ENCODE results near the gene CASP7. TPM values are rescaled to one million over a fixed set of nuclear protein-coding genes. Genes with fewer than 3 reads are reported as not detected.

CASP7 gene
- total and polyA plus RNA-seq, 9 donors = 11.3 to 22.0 (median 15.2) TPM

DNA sequence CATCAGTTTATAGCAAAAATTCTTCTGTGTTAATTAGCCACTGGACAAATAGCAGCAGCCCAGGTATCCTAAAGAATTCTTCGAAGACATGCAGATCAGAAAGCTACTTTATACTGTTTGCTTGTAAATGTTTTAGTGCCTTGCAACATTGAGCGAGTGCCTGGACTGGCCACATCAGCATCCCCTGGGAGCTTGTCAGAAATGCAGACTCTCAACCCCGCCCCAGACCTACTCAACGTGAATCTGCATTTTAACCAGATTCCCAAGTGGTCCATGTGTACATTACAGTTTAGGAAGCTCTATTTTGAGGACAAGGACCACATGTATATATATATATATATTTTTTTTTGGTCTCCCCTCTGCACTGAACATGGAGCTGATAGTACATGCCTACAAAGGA is 53.3 kb downstream of the CASP7 start:
- 70% methylated on average over 2 of the region's 4 CpGs for WGBS (ENCODE audit: insufficient coverage)
- no peak for DNase-seq
- Histone ChIP-seq H3K27ac (ENCODE audit: low read length) (no peak overlapping the region), H3K36me3 (ENCODE audit: control insufficient read depth, insufficient read depth, low read length) (peaks cover 15% of the 10 kb centered on the region), H3K27me3 (ENCODE audit: control insufficient read depth, insufficient read depth, low read length) (no peaks in the 10 kb centered on the region), H3K4me1 (ENCODE audit: control insufficient read depth, insufficient read depth, low read length) (no peaks in the 10 kb centered on the region), H3K4me3 (ENCODE audit: low read length) (no peak overlapping the region), H3K9me3 (replicated peaks; ENCODE audit: control insufficient read depth, low read depth, low read length) (no peaks in the 10 kb centered on the region)

DNA sequence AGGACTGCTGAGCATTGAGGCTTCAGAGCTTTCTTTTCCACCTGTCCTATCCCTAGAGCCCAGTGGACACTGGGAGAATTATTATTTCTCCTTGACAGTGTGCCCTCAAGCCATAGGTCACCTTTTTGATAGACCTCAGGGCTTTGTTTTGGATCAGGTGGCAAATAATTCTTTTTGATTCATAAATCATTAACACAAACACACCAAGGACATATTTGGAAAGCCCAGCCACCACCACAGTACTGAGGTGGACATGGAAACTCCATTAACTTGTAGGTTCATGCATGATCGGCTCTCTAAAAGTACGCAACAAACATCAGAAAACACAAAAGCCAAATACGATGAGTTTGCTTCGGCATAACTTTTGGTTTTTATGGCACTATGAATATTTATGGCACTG is 53.9 kb downstream of the CASP7 start:
- no CpG with 5 or more reads among the region's 4 CpGs for WGBS (ENCODE audit: insufficient coverage)
- peaks cover 13% of the 10 kb centered on the region for H3K36me3 ChIP-seq (ENCODE audit: control insufficient read depth, insufficient read depth, low read length)

GRCh38 chr10:113735913-113736312 is 56.2 kb downstream of the CASP7 start:
- Histone ChIP-seq H3K4me1 (ENCODE audit: control insufficient read depth, insufficient read depth, low read length) (no peaks in the 10 kb centered on the region), H3K9me3 (replicated peaks; ENCODE audit: control insufficient read depth, low read depth, low read length) (no peaks in the 10 kb centered on the region), H3K4me3 (ENCODE audit: low read length) (no peak overlapping the region), H3K36me3 (ENCODE audit: control insufficient read depth, insufficient read depth, low read length) (peaks cover 2% of the 10 kb centered on the region), H3K27ac (ENCODE audit: low read length) (no peak overlapping the region), H3K27me3 (ENCODE audit: control insufficient read depth, insufficient read depth, low read length) (no peaks in the 10 kb centered on the region)
- 36% methylated on average over 2 of the region's 2 CpGs for WGBS (ENCODE audit: insufficient coverage)
- no peak for DNase-seq

More for the DNA sequence above, 53.9 kb downstream of the CASP7 start:
- H3K4me1 ChIP-seq (ENCODE audit: control insufficient read depth, insufficient read depth, low read length) = no peaks in the 10 kb centered on the region
- no peak for DNase-seq
- H3K4me3 ChIP-seq (ENCODE audit: low read length) = no peak overlapping the region
- H3K27ac ChIP-seq (ENCODE audit: low read length) = no peak overlapping the region
- no peaks in the 10 kb centered on the region for H3K27me3 ChIP-seq (ENCODE audit: control insufficient read depth, insufficient read depth, low read length)
- no peaks in the 10 kb centered on the region for H3K9me3 ChIP-seq (replicated peaks; ENCODE audit: control insufficient read depth, low read depth, low read length)

GRCh38 chr10:113736576-113736975 is 56.9 kb downstream of the CASP7 start:
- no peak for DNase-seq
- no peak overlapping the region for H3K27ac ChIP-seq (ENCODE audit: low read length)
- no peak overlapping the region for H3K4me3 ChIP-seq (ENCODE audit: low read length)
- WGBS (ENCODE audit: insufficient coverage) = no CpG with 5 or more reads among the region's 1 CpG
- H3K27me3 ChIP-seq (ENCODE audit: control insufficient read depth, insufficient read depth, low read length) = no peaks in the 10 kb centered on the region
- peaks cover 2% of the 10 kb centered on the region for H3K36me3 ChIP-seq (ENCODE audit: control insufficient read depth, insufficient read depth, low read length)
- no peaks in the 10 kb centered on the region for H3K9me3 ChIP-seq (replicated peaks; ENCODE audit: control insufficient read depth, low read depth, low read length)
- H3K4me1 ChIP-seq (ENCODE audit: control insufficient read depth, insufficient read depth, low read length) = no peaks in the 10 kb centered on the region

DNA sequence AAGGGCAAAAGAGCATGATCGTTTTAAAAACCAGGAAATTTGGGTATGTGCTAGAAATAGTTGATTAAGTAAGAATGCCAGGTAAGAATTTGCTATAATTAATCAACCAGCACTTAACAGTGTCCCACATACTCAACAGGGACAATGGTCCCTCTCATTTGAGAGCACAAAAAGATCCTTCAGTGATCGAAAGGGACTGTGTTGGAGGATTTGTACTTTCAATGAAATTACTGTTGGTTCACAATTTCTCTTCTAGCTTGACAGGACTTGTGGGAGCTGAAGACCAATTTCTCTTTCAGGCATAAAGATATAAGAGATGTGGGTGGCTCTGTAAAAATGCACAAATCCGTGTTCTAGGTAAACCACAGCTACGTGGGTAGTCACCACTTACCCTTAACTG is 59.3 kb downstream of the CASP7 start:
- Histone ChIP-seq H3K27ac (ENCODE audit: low read length) (no peak overlapping the region), H3K36me3 (ENCODE audit: control insufficient read depth, insufficient read depth, low read length) (no peaks in the 10 kb centered on the region), H3K9me3 (replicated peaks; ENCODE audit: control insufficient read depth, low read depth, low read length) (no peaks in the 10 kb centered on the region), H3K4me3 (ENCODE audit: low read length) (no peak overlapping the region), H3K4me1 (ENCODE audit: control insufficient read depth, insufficient read depth, low read length) (no peaks in the 10 kb centered on the region), H3K27me3 (ENCODE audit: control insufficient read depth, insufficient read depth, low read length) (peaks cover 4% of the 10 kb centered on the region)
- WGBS (ENCODE audit: insufficient coverage) = no CpG with 5 or more reads among the region's 4 CpGs
- DNase-seq = no peak

DNA sequence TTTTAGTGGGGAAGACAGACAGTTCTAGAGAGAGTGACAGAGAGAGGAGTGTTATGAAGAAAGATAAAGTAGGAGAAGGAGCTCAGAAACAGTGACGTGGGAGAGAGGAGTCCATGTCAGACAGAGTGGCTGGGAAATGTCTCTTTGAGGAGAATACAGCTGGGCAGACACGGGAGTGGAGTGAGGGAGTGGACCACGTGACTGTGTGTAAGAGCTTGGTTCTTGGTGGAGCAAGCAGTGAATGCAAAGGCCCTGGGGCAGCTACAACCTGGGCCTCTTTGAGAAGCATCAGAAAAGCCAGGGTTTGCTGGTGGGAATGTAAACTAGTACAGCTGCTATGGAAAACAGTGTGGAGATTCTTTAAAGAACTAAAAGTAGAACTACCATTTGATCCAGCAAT is 59.9 kb downstream of the CASP7 start:
- no peak overlapping the region for H3K4me3 ChIP-seq (ENCODE audit: low read length)
- H3K4me1 ChIP-seq (ENCODE audit: control insufficient read depth, insufficient read depth, low read length) = no peaks in the 10 kb centered on the region
- H3K27ac ChIP-seq (ENCODE audit: low read length) = no peak overlapping the region
- no peak for DNase-seq
- 77% methylated on average over 3 of the region's 3 CpGs for WGBS (ENCODE audit: insufficient coverage)
- H3K36me3 ChIP-seq (ENCODE audit: control insufficient read depth, insufficient read depth, low read length) = no peaks in the 10 kb centered on the region
- H3K9me3 ChIP-seq (replicated peaks; ENCODE audit: control insufficient read depth, low read depth, low read length) = no peaks in the 10 kb centered on the region
- peaks cover 4% of the 10 kb centered on the region for H3K27me3 ChIP-seq (ENCODE audit: control insufficient read depth, insufficient read depth, low read length)

- Histone ChIP-seq H3K4me3 (ENCODE audit: low read length) (no peak overlapping the region), H3K4me1 (ENCODE audit: control insufficient read depth, insufficient read depth, low read length) (no peaks in the 10 kb centered on the region), H3K9me3 (replicated peaks; ENCODE audit: control insufficient read depth, low read depth, low read length) (no peaks in the 10 kb centered on the region), H3K27me3 (ENCODE audit: control insufficient read depth, insufficient read depth, low read length) (peaks cover 4% of the 10 kb centered on the region), H3K36me3 (ENCODE audit: control insufficient read depth, insufficient read depth, low read length) (no peaks in the 10 kb centered on the region), H3K27ac (ENCODE audit: low read length) (no peak overlapping the region)
- no CpG with 5 or more reads among the region's 3 CpGs for WGBS (ENCODE audit: insufficient coverage)
- DNase-seq = no peak
Observed at GRCh38 chr10:113740850-113741249, 61.1 kb downstream of the CASP7 start.

GRCh38 chr10:113742466-113742865 is 62.8 kb downstream of the CASP7 start:
- H3K27me3 ChIP-seq (ENCODE audit: control insufficient read depth, insufficient read depth, low read length) = peaks cover 4% of the 10 kb centered on the region
- H3K4me1 ChIP-seq (ENCODE audit: control insufficient read depth, insufficient read depth, low read length) = no peaks in the 10 kb centered on the region
- H3K36me3 ChIP-seq (ENCODE audit: control insufficient read depth, insufficient read depth, low read length) = no peaks in the 10 kb centered on the region
- no peak for DNase-seq
- H3K4me3 ChIP-seq (ENCODE audit: low read length) = no peak overlapping the region
- WGBS (ENCODE audit: insufficient coverage) = 40% methylated on average over 1 of the region's 2 CpGs
- H3K27ac ChIP-seq (ENCODE audit: low read length) = no peak overlapping the region
- H3K9me3 ChIP-seq (replicated peaks; ENCODE audit: control insufficient read depth, low read depth, low read length) = no peaks in the 10 kb centered on the region

DNA sequence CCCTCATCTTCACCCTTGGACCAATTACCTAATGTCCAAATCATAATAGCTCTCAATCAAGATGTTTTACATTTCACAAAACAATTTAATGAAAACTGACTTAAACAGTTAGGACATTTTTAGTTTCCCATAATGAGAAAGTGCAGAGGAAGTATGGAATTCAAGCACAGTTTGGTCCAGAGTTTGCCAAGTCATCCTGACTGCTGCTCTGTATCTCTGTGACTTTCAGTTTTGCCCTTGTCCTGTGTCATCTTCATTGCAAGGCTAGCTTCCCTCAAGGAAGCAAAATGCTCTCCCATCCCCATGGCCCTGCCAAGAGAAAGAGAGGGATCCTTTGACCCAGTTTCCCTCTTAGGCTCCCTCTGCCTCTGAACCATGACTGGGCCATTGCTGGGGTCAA is 63.9 kb downstream of the CASP7 start:
- no peak overlapping the region for H3K27ac ChIP-seq (ENCODE audit: low read length)
- no peaks in the 10 kb centered on the region for H3K4me1 ChIP-seq (ENCODE audit: control insufficient read depth, insufficient read depth, low read length)
- DNase-seq = no peak
- no peaks in the 10 kb centered on the region for H3K9me3 ChIP-seq (replicated peaks; ENCODE audit: control insufficient read depth, low read depth, low read length)
- H3K4me3 ChIP-seq (ENCODE audit: low read length) = no peak overlapping the region
- H3K36me3 ChIP-seq (ENCODE audit: control insufficient read depth, insufficient read depth, low read length) = no peaks in the 10 kb centered on the region
- H3K27me3 ChIP-seq (ENCODE audit: control insufficient read depth, insufficient read depth, low read length) = peaks cover 4% of the 10 kb centered on the region

DNA sequence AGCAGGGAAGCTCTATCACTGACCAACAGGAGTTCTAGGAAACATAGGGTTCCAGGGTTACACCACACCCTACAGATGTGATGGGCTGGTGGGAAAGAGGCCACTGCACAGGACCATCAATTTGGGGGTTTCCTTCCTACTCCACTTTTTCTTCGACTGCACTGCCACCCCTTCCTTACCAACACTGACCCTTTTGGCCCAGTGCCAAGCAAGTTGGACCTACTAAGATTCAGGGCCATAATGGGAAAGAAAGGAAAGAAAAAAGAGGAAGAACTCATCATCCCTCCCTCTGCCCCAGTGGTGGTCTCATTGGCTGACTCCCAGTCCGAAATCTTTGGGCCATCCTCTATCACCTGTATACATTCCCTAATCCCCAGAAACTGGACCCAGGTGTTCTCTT is 65.7 kb downstream of the CASP7 start:
- WGBS (ENCODE audit: insufficient coverage) = no CpG with 5 or more reads among the region's 2 CpGs
- Histone ChIP-seq H3K27ac (ENCODE audit: low read length) (no peak overlapping the region), H3K36me3 (ENCODE audit: control insufficient read depth, insufficient read depth, low read length) (no peaks in the 10 kb centered on the region), H3K4me3 (ENCODE audit: low read length) (no peak overlapping the region), H3K27me3 (ENCODE audit: control insufficient read depth, insufficient read depth, low read length) (peaks cover 4% of the 10 kb centered on the region), H3K4me1 (ENCODE audit: control insufficient read depth, insufficient read depth, low read length) (no peaks in the 10 kb centered on the region), H3K9me3 (replicated peaks; ENCODE audit: control insufficient read depth, low read depth, low read length) (no peaks in the 10 kb centered on the region)
- DNase-seq = no peak

DNA sequence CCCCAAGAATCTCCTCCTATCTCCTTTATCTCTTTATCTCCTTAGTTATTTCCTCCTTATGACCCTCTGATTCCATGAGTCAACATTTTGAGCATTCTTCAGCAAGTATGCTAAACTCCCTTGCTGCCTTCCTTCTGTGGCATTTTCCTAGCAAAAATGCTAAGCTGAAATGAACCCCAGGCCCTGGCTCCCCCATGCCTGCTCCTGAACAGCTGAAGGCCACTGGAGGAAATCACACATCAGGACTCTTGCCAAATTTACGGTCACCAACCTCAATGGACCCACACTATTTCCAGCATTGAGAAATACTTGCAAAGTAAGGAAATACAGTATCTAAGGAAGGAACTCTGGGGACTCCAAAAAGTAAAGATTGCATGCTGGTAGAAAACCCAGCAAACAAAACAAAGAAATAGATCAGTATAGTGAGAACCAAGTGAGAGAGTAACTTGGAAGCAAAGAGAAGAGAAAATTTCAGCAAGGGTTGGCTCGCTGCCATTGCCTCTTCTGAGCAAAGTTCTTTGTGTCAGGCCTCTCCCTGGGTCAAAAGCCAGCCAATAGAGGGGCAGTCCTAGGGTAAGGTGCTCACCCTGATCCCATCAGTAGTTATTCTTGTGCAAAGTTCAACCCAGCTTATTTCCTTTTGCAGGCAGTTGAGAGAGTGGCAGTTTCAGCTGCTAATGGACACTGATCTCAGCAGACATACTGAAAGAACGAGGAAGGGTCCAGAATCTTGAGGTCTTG is 66.7 kb downstream of the CASP7 start:
- no peak overlapping the region for H3K27ac ChIP-seq (ENCODE audit: low read length)

More for the DNA sequence above, 66.7 kb downstream of the CASP7 start:
- H3K4me1 ChIP-seq (ENCODE audit: control insufficient read depth, insufficient read depth, low read length) = no peaks in the 10 kb centered on the region
- WGBS (ENCODE audit: insufficient coverage) = 66% methylated on average over 2 of the region's 3 CpGs
- H3K27me3 ChIP-seq (ENCODE audit: control insufficient read depth, insufficient read depth, low read length) = peaks cover 4% of the 10 kb centered on the region
- no peaks in the 10 kb centered on the region for H3K36me3 ChIP-seq (ENCODE audit: control insufficient read depth, insufficient read depth, low read length)
- DNase-seq = no peak
- no peaks in the 10 kb centered on the region for H3K9me3 ChIP-seq (replicated peaks; ENCODE audit: control insufficient read depth, low read depth, low read length)
- no peak overlapping the region for H3K4me3 ChIP-seq (ENCODE audit: low read length)

Measured in muscle of leg (tissue), 11 donors.